Rectal smooth muscle tissue (tissue), 1 donor: ENCODE data around the gene ID4.

Experiments used
- H3K27ac ChIP-seq: one replicate; pipeline ENCODE4 v1.7.0; 2013; ENCODE audit warnings: low read depth, low read length, inconsistent platforms
- H3K27me3 ChIP-seq: one replicate; pipeline ENCODE4 v1.7.0; 2013; ENCODE audit warnings: low read length; ENCODE audit not compliant: control insufficient read depth, insufficient read depth
- H3K36me3 ChIP-seq: one replicate; pipeline ENCODE4 v1.7.0; 2013; ENCODE audit warnings: low read length; ENCODE audit not compliant: control insufficient read depth, insufficient read depth
- H3K4me1 ChIP-seq: one replicate; pipeline ENCODE4 v1.7.0; 2013; ENCODE audit warnings: low read length; ENCODE audit not compliant: control insufficient read depth, insufficient read depth
- H3K4me3 ChIP-seq: one replicate; pipeline ENCODE4 v1.7.0; 2013; ENCODE audit warnings: low read length
- H3K9ac ChIP-seq: one replicate; pipeline ENCODE4 v1.7.0; 2013; ENCODE audit warnings: low read length

ID4 gene

GRCh38 chr6:19836799-19837510 is at the start of gene ID4:
ID4 (plus strand) TSS chr6:19837370; CDS start chr6:19837755, 385 bp downstream.
- Histone ChIP-seq H3K4me3 (peak within 1 kb of the TSS; percentile 57), H3K9ac (peak within 1 kb of the TSS; percentile 37), H3K27me3 (no peaks in the 10 kb centered on the region)

GRCh38 chr6:19788686-19789085 is 48.5 kb upstream of the ID4 start:
- Histone ChIP-seq H3K4me1 (no peaks in the 10 kb centered on the region), H3K27ac (no peak overlapping the region), H3K27me3 (no peaks in the 10 kb centered on the region), H3K4me3 (no peak overlapping the region), H3K9ac (no peak overlapping the region), H3K36me3 (no peaks in the 10 kb centered on the region)

More at GRCh38 chr6:19836799-19837510, at the start of gene ID4:
- H3K27ac ChIP-seq = peak within 1 kb of the TSS; percentile 78
- H3K36me3 ChIP-seq = no peaks in the 10 kb centered on the region
- no peaks in the 10 kb centered on the region for H3K4me1 ChIP-seq

- no peak overlapping the region for H3K9ac ChIP-seq
- H3K27me3 ChIP-seq = no peaks in the 10 kb centered on the region
- H3K36me3 ChIP-seq = no peaks in the 10 kb centered on the region
- H3K4me3 ChIP-seq = no peak overlapping the region
- H3K4me1 ChIP-seq = no peaks in the 10 kb centered on the region
- no peak overlapping the region for H3K27ac ChIP-seq
These were observed 47.9 kb upstream of the ID4 start for GRCh38 chr6:19789100-19789803.

- Histone ChIP-seq H3K4me1 (no peaks in the 10 kb centered on the region), H3K27me3 (no peaks in the 10 kb centered on the region), H3K27ac (no peak overlapping the region), H3K36me3 (no peaks in the 10 kb centered on the region), H3K9ac (no peak overlapping the region), H3K4me3 (no peak overlapping the region)
These were observed 45.9 kb upstream of the ID4 start for GRCh38 chr6:19791267-19791666.

GRCh38 chr6:19795211-19795610 is 42.0 kb upstream of the ID4 start:
- Histone ChIP-seq H3K4me1 (no peaks in the 10 kb centered on the region), H3K4me3 (no peak overlapping the region), H3K27me3 (no peaks in the 10 kb centered on the region), H3K9ac (no peak overlapping the region), H3K27ac (no peak overlapping the region), H3K36me3 (no peaks in the 10 kb centered on the region)

GRCh38 chr6:19796452-19796851 is 40.7 kb upstream of the ID4 start:
- no peaks in the 10 kb centered on the region for H3K36me3 ChIP-seq
- H3K27me3 ChIP-seq = no peaks in the 10 kb centered on the region
- H3K4me1 ChIP-seq = no peaks in the 10 kb centered on the region
- H3K4me3 ChIP-seq = no peak overlapping the region
- H3K27ac ChIP-seq = no peak overlapping the region
- H3K9ac ChIP-seq = no peak overlapping the region

- no peak overlapping the region for H3K27ac ChIP-seq
- H3K36me3 ChIP-seq = no peaks in the 10 kb centered on the region
- H3K4me1 ChIP-seq = peaks cover 2% of the 10 kb centered on the region
- H3K27me3 ChIP-seq = no peaks in the 10 kb centered on the region
- no peak overlapping the region for H3K9ac ChIP-seq
- H3K4me3 ChIP-seq = no peak overlapping the region
These were observed 38.8 kb upstream of the ID4 start for GRCh38 chr6:19798362-19798761.

GRCh38 chr6:19802656-19803055 is 34.5 kb upstream of the ID4 start:
- Histone ChIP-seq H3K4me1 (peaks cover 2% of the 10 kb centered on the region), H3K9ac (no peak overlapping the region), H3K4me3 (no peak overlapping the region), H3K27me3 (no peaks in the 10 kb centered on the region), H3K36me3 (no peaks in the 10 kb centered on the region), H3K27ac (no peak overlapping the region)

- peak overlapping the region; percentile 93 for H3K27ac ChIP-seq
- H3K27me3 ChIP-seq = no peaks in the 10 kb centered on the region
- H3K9ac ChIP-seq = no peak overlapping the region
- peak overlapping the region; percentile 73 for H3K4me3 ChIP-seq
- no peaks in the 10 kb centered on the region for H3K36me3 ChIP-seq
- peaks cover 2% of the 10 kb centered on the region for H3K4me1 ChIP-seq
These were observed 33.6 kb upstream of the ID4 start for GRCh38 chr6:19803331-19804204.

GRCh38 chr6:19804205-19805128 is 32.7 kb upstream of the ID4 start:
- Histone ChIP-seq H3K4me3 (peak overlapping the region; percentile 73), H3K9ac (peak overlapping the region; percentile 25), H3K4me1 (peaks cover 2% of the 10 kb centered on the region), H3K27ac (peak overlapping the region; percentile 93), H3K27me3 (no peaks in the 10 kb centered on the region), H3K36me3 (no peaks in the 10 kb centered on the region)

- H3K9ac ChIP-seq = no peak overlapping the region
- H3K4me1 ChIP-seq = peaks cover 2% of the 10 kb centered on the region
- H3K4me3 ChIP-seq = peak overlapping the region; percentile 58
- no peaks in the 10 kb centered on the region for H3K27me3 ChIP-seq
- H3K27ac ChIP-seq = peak overlapping the region; percentile 93
- no peaks in the 10 kb centered on the region for H3K36me3 ChIP-seq
These were observed 32.1 kb upstream of the ID4 start for GRCh38 chr6:19805129-19805481.
